Heart left ventricle (tissue), 13 donors: ENCODE data around the gene PTPN1.

ENCODE experiments used
- CTCF ChIP-seq, 12 donors: fragments of 200-600 bp; sonication (generic) in 4 of 12; IDR thresholded peaks; one replicate each; pipeline versions ENCODE4 v1.5.0 to v1.8.0; 2018 to 2022; ENCODE audit warnings: antibody characterized with exemption in 12 of 12, mild to moderate bottlenecking in 5 of 12
- POLR2A ChIP-seq, 2 donors: fragments of 450-650 bp; IDR thresholded peaks; one replicate each; pipeline ENCODE4 v1.6.1; 2017; ENCODE audit warnings: antibody characterized with exemption in 2 of 2, mild to moderate bottlenecking in 2 of 2, moderate library complexity in 2 of 2
- donor health status: ischemic (EF 13 %, LVEDD 7.1; RV severe dilation, severe dysfunction).
- donor health status: DM: no; HTN: yes; CAD: no.
- donor health status: DM: no; HTN: no; CAD: no.
- donor health status: ischemic (EF 25% LVEDD 6.9; RV normal size, moderate dysfunction).
- donor health status: ischemic (EF 25% LVEDD 5.7; RV mildly dilated, moderate dysfunction).
- donor health status: ischemic (EF 35%, LVEDD 5.7; RV mildly dilated, moderate dysfunction).
- donor health status: nonischemic (EF 11% LVEDD 7.7; RV severe dilation, severe dysfunction).
- donor health status: DM: yes; HTN: yes; CAD: no.
- donor health status: PGD.
- donor health status: ischemic (EF 29% LVEDD 5.4; RV normal size, mild dysfunction).
- donor health status: nonischemic (EF 23%, LVEDD 6.1; RV moderate dilation, normal function).

GRCh38 chr20:50488236-50488806, 21.9 kb upstream of the PTPN1 start:
- TF ChIP-seq CTCF (IDR thresholded peaks at IDR 0.05) (no peak), POLR2A (IDR thresholded peaks at IDR 0.05) (no peak)
